ENCODE data around the gene SLC34A1.

Gene SLC34A1

DNA sequence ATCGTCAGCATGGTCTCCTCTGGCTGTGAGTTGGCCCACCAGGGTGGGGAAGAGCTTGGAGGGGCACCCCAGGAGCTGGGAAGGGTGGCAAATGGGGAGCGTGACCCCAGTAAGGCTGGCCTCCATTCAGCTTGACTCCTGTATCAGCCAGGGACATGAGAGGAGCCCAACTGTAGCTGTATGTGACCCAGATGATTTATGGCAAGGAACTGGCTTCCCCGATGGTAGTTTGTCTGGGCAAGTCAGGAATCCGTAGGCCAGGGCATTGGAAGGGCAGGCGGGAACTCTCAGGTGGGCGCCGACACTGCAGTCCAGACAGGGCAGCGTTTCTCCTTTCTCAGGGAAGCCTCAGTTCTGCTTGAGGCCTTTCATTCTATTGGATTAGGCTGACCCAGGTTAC, 2.3 kb downstream of the SLC34A1 start:
- no peak for DNase-seq (ENCODE audit: low spot score)
- TF ChIP-seq, protein P1, sequence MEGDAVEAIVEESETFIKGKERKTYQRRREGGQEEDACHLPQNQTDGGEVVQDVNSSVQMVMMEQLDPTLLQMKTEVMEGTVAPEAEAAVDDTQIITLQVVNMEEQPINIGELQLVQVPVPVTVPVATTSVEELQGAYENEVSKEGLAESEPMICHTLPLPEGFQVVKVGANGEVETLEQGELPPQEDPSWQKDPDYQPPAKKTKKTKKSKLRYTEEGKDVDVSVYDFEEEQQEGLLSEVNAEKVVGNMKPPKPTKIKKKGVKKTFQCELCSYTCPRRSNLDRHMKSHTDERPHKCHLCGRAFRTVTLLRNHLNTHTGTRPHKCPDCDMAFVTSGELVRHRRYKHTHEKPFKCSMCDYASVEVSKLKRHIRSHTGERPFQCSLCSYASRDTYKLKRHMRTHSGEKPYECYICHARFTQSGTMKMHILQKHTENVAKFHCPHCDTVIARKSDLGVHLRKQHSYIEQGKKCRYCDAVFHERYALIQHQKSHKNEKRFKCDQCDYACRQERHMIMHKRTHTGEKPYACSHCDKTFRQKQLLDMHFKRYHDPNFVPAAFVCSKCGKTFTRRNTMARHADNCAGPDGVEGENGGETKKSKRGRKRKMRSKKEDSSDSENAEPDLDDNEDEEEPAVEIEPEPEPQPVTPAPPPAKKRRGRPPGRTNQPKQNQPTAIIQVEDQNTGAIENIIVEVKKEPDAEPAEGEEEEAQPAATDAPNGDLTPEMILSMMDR (IDR thresholded peaks at IDR 0.05; ENCODE audit: extremely low read depth, missing control alignments), result no peak

DNA sequence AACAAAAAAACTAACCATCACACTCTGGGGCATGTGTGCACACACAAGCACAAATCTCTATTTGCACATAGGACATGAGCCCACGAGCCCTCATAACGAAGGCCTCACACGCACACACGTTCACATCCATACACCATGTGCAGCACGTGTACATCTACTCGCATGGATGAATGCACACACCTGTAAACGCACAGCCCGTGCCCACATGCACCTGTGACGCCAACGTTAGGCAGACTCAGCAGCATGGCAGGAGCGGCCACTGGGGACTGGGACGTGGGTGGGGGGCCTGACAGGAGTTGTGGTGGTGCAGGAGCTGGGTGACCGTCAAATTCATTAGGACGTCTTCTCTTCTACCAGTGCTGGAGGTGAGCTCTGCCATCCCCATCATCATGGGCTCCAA, 3.2 kb downstream of the SLC34A1 start:
- TF ChIP-seq, protein P1 (IDR thresholded peaks at IDR 0.05; ENCODE audit: extremely low read depth, missing control alignments), result no peak
- DNase-seq (ENCODE audit: low spot score), result no peak

DNA sequence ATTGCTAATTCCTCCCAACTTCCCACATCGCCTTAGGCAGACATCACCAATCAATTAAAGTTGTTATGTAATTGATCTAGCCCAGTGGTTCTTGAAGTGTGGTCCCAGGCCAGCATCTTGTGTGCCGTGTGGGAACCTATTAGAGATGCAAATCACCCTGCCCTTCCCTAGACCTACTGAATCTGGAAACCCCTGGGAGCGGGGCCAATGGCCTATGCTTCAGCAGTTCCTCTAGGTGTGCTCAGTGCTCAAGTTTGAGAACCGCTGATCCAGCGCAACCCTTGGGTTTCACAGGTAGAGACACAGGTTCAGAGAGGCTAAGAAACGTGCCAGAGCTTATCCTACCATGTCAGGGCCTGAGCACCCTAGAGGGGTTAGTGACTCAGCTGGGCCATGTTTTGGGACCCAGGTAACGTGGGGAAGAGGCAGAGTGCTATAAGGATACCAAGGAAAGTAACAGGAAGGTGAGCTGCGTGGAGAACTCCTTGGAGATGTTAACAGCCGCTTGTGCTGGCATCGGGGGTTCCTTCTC, 4.4 kb downstream of the SLC34A1 start:
- TF ChIP-seq, protein P1 (IDR thresholded peaks at IDR 0.05; ENCODE audit: extremely low read depth, missing control alignments), result no peak
- DNase-seq (ENCODE audit: low spot score), result peak; percentile 12

DNA sequence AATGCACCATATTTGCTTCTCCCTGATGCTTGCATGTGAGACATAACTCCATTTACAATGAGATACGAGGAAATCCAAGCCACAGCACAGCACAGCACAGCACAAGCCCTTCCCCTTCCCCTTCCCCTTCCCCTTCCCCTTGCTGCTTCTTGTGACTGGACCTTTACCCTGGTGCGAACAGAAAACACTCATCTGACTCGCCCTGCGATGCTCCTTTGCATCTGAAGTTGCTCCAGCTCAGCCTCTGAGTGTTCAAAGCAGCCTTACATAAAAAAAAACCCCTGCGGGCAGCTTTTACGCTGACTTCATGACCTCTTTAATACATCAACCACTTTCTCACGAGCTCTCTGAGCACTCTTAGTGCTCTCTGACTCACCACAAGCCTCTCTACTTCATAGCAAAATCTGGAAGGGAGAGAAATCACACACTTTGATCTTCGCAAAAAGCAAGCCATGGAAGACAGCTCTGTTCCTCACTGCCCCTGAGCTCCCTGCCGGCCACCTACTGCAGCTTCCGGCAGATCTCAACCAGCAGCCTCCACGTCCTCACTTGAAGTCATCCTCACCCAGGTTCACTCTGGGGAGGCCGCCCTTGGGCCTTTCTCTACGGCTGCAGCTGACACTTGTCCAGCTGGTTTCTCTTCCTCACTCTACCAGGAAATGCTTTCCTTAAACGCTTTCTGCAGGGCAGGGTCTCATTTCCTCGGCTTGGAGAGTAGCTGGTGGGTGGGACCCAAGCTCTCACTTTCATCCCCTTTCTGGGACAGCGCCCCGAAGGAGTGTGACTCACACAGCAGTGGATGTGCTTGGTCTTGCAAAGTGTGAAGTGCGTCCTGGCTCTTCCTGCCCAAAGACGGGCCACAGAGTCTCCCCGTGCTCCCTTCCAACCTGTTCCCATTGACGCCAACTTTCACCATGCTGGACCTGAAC, 5.3 kb downstream of the SLC34A1 start:
- DNase-seq (ENCODE audit: low spot score), result peak; percentile 77
- TF ChIP-seq, protein P1 (IDR thresholded peaks at IDR 0.05; ENCODE audit: extremely low read depth, missing control alignments), result no peak

DNA sequence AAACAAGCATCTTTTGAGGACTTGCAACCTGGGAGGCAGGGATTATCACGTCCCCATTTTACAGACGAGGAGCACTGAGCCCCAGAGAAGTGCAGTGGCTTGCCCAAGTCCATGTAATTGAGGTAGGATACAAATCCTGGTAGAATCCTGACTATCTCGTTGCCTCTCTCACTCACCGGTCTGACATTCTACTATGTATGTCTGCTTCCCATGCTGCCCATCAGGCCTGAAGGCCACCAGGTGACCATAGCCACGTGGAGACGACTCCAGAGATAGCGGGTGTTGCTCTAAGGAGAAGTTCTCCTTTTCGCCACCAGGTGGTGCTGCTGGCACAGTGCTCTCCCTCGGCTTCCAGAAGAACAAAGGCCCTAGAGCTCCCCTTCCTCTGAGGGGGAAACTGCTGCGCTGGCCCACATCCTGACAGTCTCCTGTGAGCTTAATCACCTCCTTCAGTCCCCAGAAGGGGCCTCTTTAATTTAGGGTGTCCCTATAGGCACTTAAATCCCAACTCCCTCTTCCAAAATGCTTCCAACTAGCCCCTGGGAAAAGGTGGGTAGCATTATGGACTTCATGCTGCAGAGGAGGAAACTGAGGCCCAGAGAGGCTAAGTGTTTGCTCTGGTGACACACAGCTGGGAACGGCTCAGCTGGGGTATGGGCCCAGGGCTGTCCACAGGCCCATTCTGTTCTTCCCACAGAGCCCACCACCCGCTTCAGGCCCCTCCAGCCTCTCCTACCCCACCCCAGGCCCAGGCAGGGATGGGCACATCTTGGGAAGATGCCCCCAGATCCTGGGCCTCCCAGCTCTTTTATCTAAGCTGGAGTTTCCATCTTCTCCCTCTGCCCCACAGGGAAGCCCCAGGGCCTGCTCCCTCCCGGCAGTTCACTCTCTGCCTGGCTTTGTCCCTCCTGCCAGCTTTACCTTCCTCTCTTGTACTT, 6.4 kb downstream of the SLC34A1 start:
- DNase-seq (ENCODE audit: low spot score), result peak; percentile 93
- TF ChIP-seq, protein P1 (IDR thresholded peaks at IDR 0.05; ENCODE audit: extremely low read depth, missing control alignments), result peak; percentile 82

DNA sequence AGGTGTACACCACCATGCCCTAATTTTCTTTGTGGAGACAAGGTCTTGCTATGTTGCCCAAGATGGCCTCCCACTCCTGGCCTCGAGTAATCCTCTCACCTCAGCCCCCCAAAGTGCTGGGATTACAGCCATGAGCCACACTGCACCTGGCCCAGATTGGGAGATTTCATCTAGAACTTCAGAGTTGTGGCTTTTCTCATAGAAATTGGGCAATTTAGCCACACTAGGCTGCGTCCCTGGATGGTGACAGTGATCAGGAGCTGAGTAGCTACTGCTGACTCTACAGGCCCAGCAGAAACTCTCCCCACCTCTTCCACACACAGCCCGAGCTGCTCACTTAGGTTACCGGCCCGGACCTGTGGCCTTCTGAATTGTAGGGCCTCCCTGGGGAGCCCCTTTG, 8.5 kb downstream of the SLC34A1 start:
- no peak for DNase-seq (ENCODE audit: low spot score)
- TF ChIP-seq, protein P1 (IDR thresholded peaks at IDR 0.05; ENCODE audit: extremely low read depth, missing control alignments), result no peak
